ENCODE measurements around the gene CACHD1.

- TF ChIP-seq CTCF (IDR thresholded peaks at IDR 0.05) = no peak
- no peak for TF ChIP-seq POLR2A (IDR thresholded peaks at IDR 0.05)
Observed at GRCh38 chr1:64483731-64484414, 13.9 kb downstream of the CACHD1 start.

All from prostate gland (tissue), 2 donors.